OCI-LY7 (cell line): Measurements from ENCODE around the gene MDH2. TPM values are rescaled to one million over a fixed set of nuclear protein-coding genes. Genes with fewer than 3 reads are reported as not detected.
"Not testable (repeated sequence)": the region's sequence is repeated elsewhere in the genome, so short reads cannot be mapped to it uniquely, and the experiment has no call there.

Experiments used
- BruUV-seq: library from RNA; stranded (reverse); fragments of 400-500 nt; replicated peaks from 2 replicates; lab custom pipeline; 2021; lab: Mats Ljungman, UMichigan
- CTCF ChIA-PET: fragments of 300-600 bp; sonication (Branson Sonifier 250); formaldehyde crosslinking; loops from one replicate; lab custom pipeline; 2022; ENCODE audit warnings: antibody characterized with exemption; ENCODE audit not compliant: unreplicated experiment; lab: Charles Lee
- POLR2A ChIA-PET: fragments of 300-600 bp; sonication (Branson Sonifier 250); formaldehyde crosslinking; loops from one replicate; lab custom pipeline; 2022; ENCODE audit warnings: antibody characterized with exemption; lab: Charles Lee
- DNase-seq: peaks from one replicate; pipeline ENCODE4 v3.0.0-alpha.2; 2015; ENCODE audit warnings: low spot score
- H2AFZ ChIP-seq: fragments of 200-600 bp; sonication (generic), shearing (Covaris generic); 2 replicates; pipeline ENCODE4 v1.6.1; 2014; ENCODE audit warnings: mild to moderate bottlenecking, antibody characterized with exemption, low read length, moderate library complexity
- H3K27ac ChIP-seq: fragments of 200-600 bp; sonication (generic); 2 replicates; pipeline ENCODE4 v1.5.1; 2014; ENCODE audit warnings: mixed run types, low read depth, mild to moderate bottlenecking, moderate library complexity, low read length, inconsistent platforms; ENCODE audit not compliant: poor library complexity, severe bottlenecking
- H3K36me3 ChIP-seq: fragments of 200-600 bp; sonication (generic); 2 replicates; pipeline ENCODE4 v1.6.1; 2014; ENCODE audit warnings: mild to moderate bottlenecking, antibody characterized with exemption, low read length, moderate library complexity, mixed read lengths; ENCODE audit not compliant: insufficient read depth
- H3K4me1 ChIP-seq: fragments of 200-600 bp; sonication (generic); 2 replicates; pipeline ENCODE4 v1.5.1; 2014; ENCODE audit warnings: mild to moderate bottlenecking, low read length; ENCODE audit not compliant: insufficient read depth, poor library complexity, severe bottlenecking
- H3K4me2 ChIP-seq: fragments of 200-600 bp; sonication (generic); 2 replicates; pipeline ENCODE4 v1.6.1; 2014; ENCODE audit warnings: mild to moderate bottlenecking, low read length
- H3K4me3 ChIP-seq: fragments of 200-600 bp; sonication (generic); 2 replicates; pipeline ENCODE4 v1.5.1; 2014; ENCODE audit warnings: mild to moderate bottlenecking, low read depth, low read length; ENCODE audit not compliant: poor library complexity, severe bottlenecking
- H3K79me2 ChIP-seq: fragments of 200-600 bp; sonication (generic); 2 replicates; pipeline ENCODE4 v1.6.1; 2016; ENCODE audit warnings: low read depth, mild to moderate bottlenecking, low read length, moderate library complexity, mixed read lengths; ENCODE audit not compliant: insufficient read depth
- H3K9me2 ChIP-seq: fragments of 200-600 bp; sonication (generic); 2 replicates; pipeline ENCODE4 v1.6.1; 2016; ENCODE audit warnings: mild to moderate bottlenecking, low read length, mixed read lengths; ENCODE audit not compliant: insufficient read depth
- H3K9me3 ChIP-seq: fragments of 200-600 bp; sonication (generic); 2 replicates; pipeline ENCODE4 v1.6.1; 2014; ENCODE audit warnings: mild to moderate bottlenecking, mixed run types, low read length, mixed read lengths
- H4K20me1 ChIP-seq: fragments of 200-600 bp; sonication (generic); 2 replicates; pipeline ENCODE4 v1.6.1; 2014; ENCODE audit warnings: mild to moderate bottlenecking, antibody characterized with exemption, low read length, moderate library complexity, mixed read lengths; ENCODE audit not compliant: insufficient read depth
- EZH2phosphoT487 ChIP-seq: fragments of 200-600 bp; sonication (generic); IDR thresholded peaks from 2 replicates; pipeline ENCODE4 v1.6.1; 2018; ENCODE audit warnings: low read depth, borderline replicate concordance, mild to moderate bottlenecking, mixed run types, antibody characterized with exemption, low read length, moderate library complexity, mixed read lengths
- intact Hi-C: fragments of 100-400 bp; cut with micrococcal nuclease; formaldehyde crosslinking; loops from one replicate; pipeline ENCODE4 v1.10.0; 2022; ENCODE audit not compliant: unreplicated experiment
- total RNA-seq, 2 experiments: library from RNA; depleted of rRNA in 1 of 2; stranded (reverse); fragments of >200 nt in 1 of 2; shearing (Covaris generic) in 1 of 2; gene quantifications; 2 replicates each; pipeline ENCODE4 v1.2.3, GENCODE V29; 2014 to 2022
- TF ChIP-seq, protein P1 (sequence below): fragments of 200-600 bp; sonication (generic); conservative IDR thresholded peaks from 2 replicates; pipeline ENCODE4 v1.5.1; 2014; ENCODE audit warnings: mild to moderate bottlenecking, antibody characterized with exemption, low read length, moderate library complexity, mixed read lengths

MDH2 gene
- total RNA-seq, 2 experiments from 2014 or later, result 155 to 253 TPM

DNA sequence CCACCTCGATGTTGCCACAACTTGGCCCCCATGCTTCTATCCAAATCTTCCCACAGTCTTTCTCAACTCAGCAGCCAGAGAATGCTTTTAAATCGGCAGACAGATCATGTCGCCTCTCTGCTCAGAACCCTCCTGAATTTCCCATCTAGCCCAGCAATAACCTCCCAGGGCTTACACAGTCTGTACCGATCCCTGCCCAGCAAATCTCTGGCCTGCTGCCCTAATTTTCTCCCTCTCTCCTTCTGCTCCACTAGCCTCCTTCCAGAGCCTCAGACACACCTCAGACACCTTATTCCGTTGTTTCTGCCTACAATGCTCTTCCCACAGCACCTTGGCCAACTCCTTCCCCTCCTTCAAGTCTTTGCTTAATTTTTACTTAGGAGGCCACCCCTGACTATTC is 32.3 kb downstream of the MDH2 start:
- Histone ChIP-seq H3K4me2 (no peak overlapping the region), H3K4me3 (no peak overlapping the region), H3K9me3 (no peaks in the 10 kb centered on the region), H4K20me1 (no peaks in the 10 kb centered on the region), H3K79me2 (no peaks in the 10 kb centered on the region), H3K9me2 (no peaks in the 10 kb centered on the region), H2AFZ (no peak overlapping the region), H3K27ac (no peak overlapping the region), H3K36me3 (no peaks in the 10 kb centered on the region), H3K4me1 (no peaks in the 10 kb centered on the region)
- DNase-seq, result no peak
- CTCF ChIA-PET, result no interaction called here
- POLR2A ChIA-PET, result no interaction called here
- no TSS peak for BruUV-seq
- intact Hi-C loops, result no loop called here
- no peak for TF ChIP-seq EZH2phosphoT487
- TF ChIP-seq, protein P1, sequence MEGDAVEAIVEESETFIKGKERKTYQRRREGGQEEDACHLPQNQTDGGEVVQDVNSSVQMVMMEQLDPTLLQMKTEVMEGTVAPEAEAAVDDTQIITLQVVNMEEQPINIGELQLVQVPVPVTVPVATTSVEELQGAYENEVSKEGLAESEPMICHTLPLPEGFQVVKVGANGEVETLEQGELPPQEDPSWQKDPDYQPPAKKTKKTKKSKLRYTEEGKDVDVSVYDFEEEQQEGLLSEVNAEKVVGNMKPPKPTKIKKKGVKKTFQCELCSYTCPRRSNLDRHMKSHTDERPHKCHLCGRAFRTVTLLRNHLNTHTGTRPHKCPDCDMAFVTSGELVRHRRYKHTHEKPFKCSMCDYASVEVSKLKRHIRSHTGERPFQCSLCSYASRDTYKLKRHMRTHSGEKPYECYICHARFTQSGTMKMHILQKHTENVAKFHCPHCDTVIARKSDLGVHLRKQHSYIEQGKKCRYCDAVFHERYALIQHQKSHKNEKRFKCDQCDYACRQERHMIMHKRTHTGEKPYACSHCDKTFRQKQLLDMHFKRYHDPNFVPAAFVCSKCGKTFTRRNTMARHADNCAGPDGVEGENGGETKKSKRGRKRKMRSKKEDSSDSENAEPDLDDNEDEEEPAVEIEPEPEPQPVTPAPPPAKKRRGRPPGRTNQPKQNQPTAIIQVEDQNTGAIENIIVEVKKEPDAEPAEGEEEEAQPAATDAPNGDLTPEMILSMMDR, result no peak

DNA sequence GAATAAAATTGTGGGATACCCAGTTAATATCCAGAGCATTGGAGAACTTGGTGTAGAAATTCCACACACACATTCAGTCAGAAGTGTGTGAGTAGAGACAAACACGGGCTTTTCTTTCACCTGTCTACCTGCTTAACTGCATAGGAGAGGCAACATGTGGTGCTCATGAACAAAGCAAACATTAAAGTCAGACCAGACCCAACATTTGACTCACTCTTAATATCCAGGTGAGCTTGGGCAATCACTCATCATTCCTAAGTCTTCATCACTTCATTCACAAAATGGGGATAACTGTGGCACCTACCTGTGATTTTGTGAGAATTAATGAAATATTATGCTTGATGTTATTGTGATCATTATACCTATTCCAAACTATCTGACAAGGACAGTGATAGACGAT is 36.2 kb downstream of the MDH2 start:
- H3K4me1 ChIP-seq, CTCF ChIA-PET, H3K36me3 ChIP-seq, H3K9me3 ChIP-seq, BruUV-seq, H3K4me3 ChIP-seq, DNase-seq, H3K4me2 ChIP-seq, H3K9me2 ChIP-seq, intact Hi-C loops, H4K20me1 ChIP-seq, H3K27ac ChIP-seq, H3K79me2 ChIP-seq, H2AFZ ChIP-seq, POLR2A ChIA-PET: not testable (repeated sequence)

DNA sequence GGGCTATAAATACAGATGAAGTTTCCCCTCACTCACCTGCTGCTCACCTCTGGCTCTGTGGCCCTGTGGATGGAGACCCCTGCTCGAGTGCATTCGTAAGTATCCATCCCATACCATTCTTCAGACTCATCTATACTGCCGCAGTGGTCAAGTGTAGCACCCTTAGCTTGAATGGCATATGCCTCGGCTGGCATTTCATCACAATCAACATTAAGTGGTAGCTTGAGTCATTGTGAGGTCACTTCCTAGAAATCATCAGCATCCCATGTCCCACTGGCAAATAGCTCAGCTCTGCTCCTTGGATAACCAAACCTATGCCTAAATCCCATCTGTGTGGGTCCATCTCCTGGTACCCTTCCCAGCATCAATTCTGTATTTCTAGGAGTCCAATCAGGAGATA is 38.2 kb downstream of the MDH2 start:
- H3K4me3 ChIP-seq, result no peak overlapping the region
- no TSS peak for BruUV-seq
- H3K27ac ChIP-seq, result no peak overlapping the region
- H4K20me1 ChIP-seq, result no peaks in the 10 kb centered on the region
- no peaks in the 10 kb centered on the region for H3K9me2 ChIP-seq
- POLR2A ChIA-PET, result no interaction called here
- H3K4me1 ChIP-seq, result no peaks in the 10 kb centered on the region
- H3K4me2 ChIP-seq, result no peak overlapping the region
- no peaks in the 10 kb centered on the region for H3K79me2 ChIP-seq
- intact Hi-C loops, result no loop called here
- CTCF ChIA-PET, result no interaction called here
- TF ChIP-seq, protein P1, result no peak
- no peak for TF ChIP-seq EZH2phosphoT487
- H3K36me3 ChIP-seq, result no peaks in the 10 kb centered on the region
- H3K9me3 ChIP-seq, result no peaks in the 10 kb centered on the region
- H2AFZ ChIP-seq, result no peak overlapping the region
- DNase-seq, result no peak

DNA sequence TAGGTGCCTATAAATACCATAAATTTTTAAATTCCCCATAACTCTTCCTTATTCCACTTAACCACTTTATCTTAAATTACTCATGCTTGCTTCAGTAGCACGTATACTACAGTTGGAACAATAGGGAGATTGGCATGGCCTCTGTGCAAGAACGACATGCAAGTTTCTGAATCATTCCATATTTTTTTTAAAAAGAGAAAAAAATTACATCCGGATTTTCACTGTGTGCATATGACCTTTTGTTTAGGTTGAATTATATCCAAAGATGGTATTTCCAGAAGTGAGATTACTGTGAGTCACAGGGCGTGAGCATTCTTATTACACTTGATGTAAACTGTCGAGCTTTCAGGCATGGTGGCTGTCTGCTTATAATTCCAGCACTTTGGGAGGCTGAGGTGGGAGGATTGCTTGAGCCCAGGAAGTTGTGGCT is 39.5 kb downstream of the MDH2 start:
- H3K9me3 ChIP-seq, H4K20me1 ChIP-seq, CTCF ChIA-PET, BruUV-seq, H2AFZ ChIP-seq, H3K27ac ChIP-seq, H3K9me2 ChIP-seq, H3K36me3 ChIP-seq, H3K4me2 ChIP-seq, DNase-seq, intact Hi-C loops, H3K4me1 ChIP-seq, H3K4me3 ChIP-seq, H3K79me2 ChIP-seq: not testable (repeated sequence)
- POLR2A ChIA-PET, result interaction anchor here (0.8 kb wide), 1 partner anchor 35 kb away, joined by 3 read pairs; no protein-coding TSS in a partner anchor
